ENCODE data around the gene TLE6. TPM values are rescaled to one million over a fixed set of nuclear protein-coding genes. Genes with fewer than 3 reads are reported as not detected.

Gene TLE6
- total RNA-seq, 5 donors from 2014 or later (not counting 1 experiment from before 2014, with no cell fraction given), result 0.36 to 0.61 (median 0.50) TPM; not detected in 2

DNA sequence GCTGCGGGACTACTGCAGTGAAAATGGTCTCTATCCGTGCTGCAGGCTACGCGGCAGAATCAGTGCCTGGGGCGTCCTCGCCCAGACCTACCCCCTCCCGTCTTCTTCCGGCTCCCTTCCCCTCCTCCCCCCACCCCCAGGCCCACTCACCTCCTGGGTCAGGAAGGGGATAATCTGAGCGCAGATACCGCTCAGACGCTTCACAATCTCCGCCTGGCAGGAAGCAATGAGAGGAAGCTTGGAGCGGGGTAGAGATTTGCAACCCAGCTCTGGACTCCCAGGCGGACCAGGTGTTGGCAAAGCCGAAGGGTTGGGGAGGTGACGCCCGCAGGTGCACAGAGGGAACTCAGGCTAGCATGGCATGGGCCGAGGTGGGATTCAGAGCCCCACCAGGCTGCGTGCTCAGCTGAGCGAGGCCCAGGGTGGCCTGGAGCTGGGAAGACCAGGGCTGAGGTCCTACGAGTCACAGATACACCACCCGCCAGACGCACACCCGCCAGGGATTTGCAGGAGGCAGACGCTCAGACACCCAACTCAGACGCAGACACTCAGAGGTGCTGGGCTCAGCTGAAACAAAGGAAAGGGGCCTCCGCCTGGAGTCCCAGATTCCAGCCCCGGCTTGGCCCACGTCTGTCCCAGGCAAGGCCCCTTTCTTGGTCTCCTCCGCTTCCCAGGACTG, 47.6 kb downstream of the TLE6 start:
- DNase-seq (peak in 4 of 35 experiments; percentile 14 to 29 (median 22)), ATAC-seq (replicated peaks in 1 of 4) (peak; percentile 41 to 55 (median 46))
- Mint-ChIP-seq H3K9me3 (no peaks in the 10 kb centered on the region), H3K27ac (peak overlapping the region in 1 of 2 donors; percentile 6), H3K36me3 (peaks cover 3% of the 10 kb centered on the region), H3K4me1 (peaks cover 29 to 32% (median 29%) of the 10 kb centered on the region in 3 donors), H3K4me3 (peak overlapping the region; percentile 34 to 69 (median 45)), H3K27me3 (peaks cover 0 to 8% of the 10 kb centered on the region in 2 donors)
- Histone ChIP-seq H3K27me3 (replicated peaks in 1 of 2; ENCODE audit: control insufficient read depth in 2 of 2, extremely low read depth in 1 of 2, insufficient read depth in 2 of 2, low read length in 1 of 2) (peaks cover 0 to 27% of the 10 kb centered on the region in 2 experiments), H3K36me3 (ENCODE audit: control insufficient read depth in 2 of 2, extremely low read depth in 1 of 2, insufficient read depth in 1 of 2, low read length in 1 of 2) (no peaks in the 10 kb centered on the region), H3K4me1 (ENCODE audit: control insufficient read depth in 1 of 2, extremely low read depth in 1 of 2, insufficient read depth in 2 of 2, low read length in 2 of 2) (peaks cover 15 to 38% of the 10 kb centered on the region in 2 experiments), H3K27ac (ENCODE audit: low read length) (no peak overlapping the region), H3K9me3 (no peaks in the 10 kb centered on the region), H3K4me3 (ENCODE audit: control insufficient read depth in 1 of 2, extremely low read depth in 1 of 2, low read length in 1 of 2) (peak overlapping the region in 1 of 2 donors; percentile 35)
- ChIA-PET POLR2A (no interaction called here), CTCF (interaction anchor here in 1 of 2 donors (0.6 kb wide), 1 partner anchor 44 kb away, joined by 7 read pairs; no protein-coding TSS in a partner anchor)
- WGBS (ENCODE audit: insufficient coverage), result 48% methylated on average over 23 of the region's 30 CpGs

DNA sequence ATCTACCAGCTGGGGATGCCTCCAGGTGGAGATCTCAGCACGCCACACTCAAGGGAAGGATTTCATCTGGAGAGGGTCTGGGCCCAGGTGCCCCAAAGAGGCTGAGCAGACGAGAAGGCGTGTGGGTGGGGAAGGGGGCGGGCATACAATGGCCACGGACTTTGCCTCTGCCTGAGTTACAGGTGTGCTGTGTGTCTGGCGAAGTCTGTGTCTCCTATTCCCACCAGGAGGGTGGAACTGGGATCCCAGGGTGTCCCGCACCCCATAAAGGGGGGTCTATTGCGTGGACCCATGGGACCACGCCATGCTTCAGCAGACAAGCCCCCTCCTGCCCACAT, 48.2 kb downstream of the TLE6 start:
- ATAC-seq (replicated peaks in 1 of 4) (no peak), DNase-seq (no peak)
- H3K4me1 ChIP-seq (ENCODE audit: control insufficient read depth in 1 of 2, extremely low read depth in 1 of 2, insufficient read depth in 2 of 2, low read length in 2 of 2), result peaks cover 15 to 40% of the 10 kb centered on the region in 2 experiments
- H3K9me3 ChIP-seq, result no peaks in the 10 kb centered on the region
- WGBS (ENCODE audit: insufficient coverage), result 100% methylated on average over 1 of the region's 9 CpGs
- POLR2A ChIA-PET, result no interaction called here
- Mint-ChIP-seq H3K27me3 (peaks cover 0 to 8% of the 10 kb centered on the region in 2 donors), H3K4me3 (peak overlapping the region in 2 of 3 donors; percentile 34 to 69), H3K36me3 (peaks cover 3% of the 10 kb centered on the region), H3K27ac (no peak overlapping the region), H3K4me1 (peaks cover 34 to 37% (median 34%) of the 10 kb centered on the region in 3 donors), H3K9me3 (no peaks in the 10 kb centered on the region)
- CTCF ChIA-PET, result interaction anchor here in 1 of 2 donors (0.6 kb wide), 1 partner anchor 45 kb away, joined by 7 read pairs; no protein-coding TSS in a partner anchor
- H3K27ac ChIP-seq (ENCODE audit: low read length), result no peak overlapping the region
- no peaks in the 10 kb centered on the region for H3K36me3 ChIP-seq (ENCODE audit: control insufficient read depth in 2 of 2, extremely low read depth in 1 of 2, insufficient read depth in 1 of 2, low read length in 1 of 2)
- H3K27me3 ChIP-seq (replicated peaks in 1 of 2; ENCODE audit: control insufficient read depth in 2 of 2, extremely low read depth in 1 of 2, insufficient read depth in 2 of 2, low read length in 1 of 2), result peaks cover 0 to 29% of the 10 kb centered on the region in 2 experiments
- H3K4me3 ChIP-seq (ENCODE audit: control insufficient read depth in 1 of 2, extremely low read depth in 1 of 2, low read length in 1 of 2), result no peak overlapping the region

DNA sequence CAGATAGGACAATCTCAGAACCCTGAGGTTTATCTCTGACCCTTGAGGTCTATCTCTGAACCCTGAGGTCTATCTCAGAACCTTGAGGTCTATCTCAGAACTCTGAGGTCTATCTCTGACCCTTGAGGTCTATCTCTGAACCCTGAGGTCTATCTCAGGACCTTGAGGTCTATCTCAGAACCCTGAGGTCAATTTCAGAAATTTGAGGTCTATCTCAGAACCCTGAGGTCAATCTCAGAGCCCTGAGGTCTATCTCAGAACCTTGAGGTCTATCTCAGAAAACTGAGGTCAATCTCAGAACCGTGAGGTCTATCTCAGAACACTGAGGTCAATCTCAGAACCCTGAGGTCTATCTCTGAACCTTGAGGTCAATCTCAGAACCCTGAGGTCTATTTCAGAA, 49.4 kb downstream of the TLE6 start:
- peaks cover 0 to 29% of the 10 kb centered on the region in 2 experiments for H3K27me3 ChIP-seq (replicated peaks in 1 of 2; ENCODE audit: control insufficient read depth in 2 of 2, extremely low read depth in 1 of 2, insufficient read depth in 2 of 2, low read length in 1 of 2)
- peaks cover 0 to 8% of the 10 kb centered on the region in 2 donors for H3K27me3 Mint-ChIP-seq
- H3K9me3 Mint-ChIP-seq, result no peaks in the 10 kb centered on the region
- no peak overlapping the region for H3K27ac ChIP-seq (ENCODE audit: low read length)
- DNase-seq, result no peak
- H3K4me1 Mint-ChIP-seq, result peaks cover 34 to 41% (median 35%) of the 10 kb centered on the region in 3 donors
- peaks cover 3% of the 10 kb centered on the region for H3K36me3 Mint-ChIP-seq
- no peak overlapping the region for H3K27ac Mint-ChIP-seq
- ATAC-seq (replicated peaks in 1 of 4), result no peak
- 90% methylated on average over 1 of the region's 1 CpG for WGBS (ENCODE audit: insufficient coverage)
- H3K36me3 ChIP-seq (ENCODE audit: control insufficient read depth in 2 of 2, extremely low read depth in 1 of 2, insufficient read depth in 1 of 2, low read length in 1 of 2), result no peaks in the 10 kb centered on the region
- H3K9me3 ChIP-seq, result no peaks in the 10 kb centered on the region
- no peak overlapping the region for H3K4me3 ChIP-seq (ENCODE audit: control insufficient read depth in 1 of 2, extremely low read depth in 1 of 2, low read length in 1 of 2)
- H3K4me1 ChIP-seq (ENCODE audit: control insufficient read depth in 1 of 2, extremely low read depth in 1 of 2, insufficient read depth in 2 of 2, low read length in 2 of 2), result peaks cover 15 to 40% of the 10 kb centered on the region in 2 experiments
- no peak overlapping the region for H3K4me3 Mint-ChIP-seq
- ChIA-PET CTCF (no interaction called here), POLR2A (no interaction called here)

DNA sequence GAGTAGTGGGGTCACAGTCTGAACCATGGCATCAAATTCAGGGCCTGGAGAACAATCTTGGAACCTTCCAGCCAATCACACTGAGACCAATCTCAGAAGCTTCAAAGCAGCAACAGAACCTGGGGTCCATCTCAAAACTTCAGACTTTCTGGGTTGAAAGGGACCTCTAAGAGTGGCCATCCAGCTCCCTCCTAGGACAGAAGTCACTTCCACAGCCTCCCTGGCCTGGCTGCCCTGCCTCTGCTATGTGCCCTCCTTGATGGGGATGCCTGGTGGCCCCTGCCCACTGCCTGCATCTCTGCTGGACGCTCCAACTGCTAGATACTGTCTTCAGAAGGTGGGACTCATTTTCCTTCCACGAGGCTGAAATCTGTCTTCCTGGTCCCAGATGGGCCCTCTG, 49.9 kb downstream of the TLE6 start:
- no peaks in the 10 kb centered on the region for H3K36me3 ChIP-seq (ENCODE audit: control insufficient read depth in 2 of 2, extremely low read depth in 1 of 2, insufficient read depth in 1 of 2, low read length in 1 of 2)
- Mint-ChIP-seq H3K27me3 (peaks cover 0 to 8% of the 10 kb centered on the region in 2 donors), H3K36me3 (peaks cover 3% of the 10 kb centered on the region), H3K27ac (peak overlapping the region in 1 of 2 donors; percentile 5), H3K9me3 (no peaks in the 10 kb centered on the region), H3K4me1 (peaks cover 34 to 41% (median 35%) of the 10 kb centered on the region in 3 donors), H3K4me3 (peak overlapping the region; percentile 46 to 74 (median 59))
- H3K9me3 ChIP-seq, result no peaks in the 10 kb centered on the region
- no peak for ATAC-seq (replicated peaks in 1 of 4)
- ChIA-PET CTCF (interaction anchor here (0.6 to 1.0 kb wide), 2 partner anchors 76 to 415 kb away, joined by 7 to 10 read pairs; no protein-coding TSS in a partner anchor), POLR2A (no interaction called here)
- WGBS (ENCODE audit: insufficient coverage), result 78% methylated on average over 1 of the region's 2 CpGs
- no peak overlapping the region for H3K4me3 ChIP-seq (ENCODE audit: control insufficient read depth in 1 of 2, extremely low read depth in 1 of 2, low read length in 1 of 2)
- peaks cover 15 to 40% of the 10 kb centered on the region in 2 experiments for H3K4me1 ChIP-seq (ENCODE audit: control insufficient read depth in 1 of 2, extremely low read depth in 1 of 2, insufficient read depth in 2 of 2, low read length in 2 of 2)
- peaks cover 0 to 29% of the 10 kb centered on the region in 2 experiments for H3K27me3 ChIP-seq (replicated peaks in 1 of 2; ENCODE audit: control insufficient read depth in 2 of 2, extremely low read depth in 1 of 2, insufficient read depth in 2 of 2, low read length in 1 of 2)
- no peak overlapping the region for H3K27ac ChIP-seq (ENCODE audit: low read length)
- DNase-seq, result no peak

DNA sequence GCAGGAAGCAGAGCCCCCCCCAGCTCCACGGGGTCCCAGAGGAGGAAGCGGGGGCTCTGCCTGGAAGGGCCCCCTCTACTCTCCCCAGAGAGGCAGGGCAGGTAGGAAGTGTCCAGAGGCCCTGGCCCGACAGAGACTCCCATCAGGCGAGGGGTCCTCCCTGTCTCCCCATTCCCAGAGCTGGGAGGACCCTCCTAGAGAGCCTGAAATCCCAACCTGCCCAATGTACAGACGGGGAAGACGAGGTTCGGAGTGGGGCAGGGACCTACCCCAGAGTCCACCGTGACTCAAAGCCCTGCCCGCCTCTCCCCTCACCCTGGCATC, 50.6 kb downstream of the TLE6 start:
- DNase-seq (no peak), ATAC-seq (replicated peaks in 1 of 4) (no peak)
- Histone ChIP-seq H3K27ac (ENCODE audit: low read length) (no peak overlapping the region), H3K27me3 (replicated peaks in 1 of 2; ENCODE audit: control insufficient read depth in 2 of 2, extremely low read depth in 1 of 2, insufficient read depth in 2 of 2, low read length in 1 of 2) (peaks cover 0 to 29% of the 10 kb centered on the region in 2 experiments), H3K9me3 (no peaks in the 10 kb centered on the region), H3K36me3 (ENCODE audit: control insufficient read depth in 2 of 2, extremely low read depth in 1 of 2, insufficient read depth in 1 of 2, low read length in 1 of 2) (no peaks in the 10 kb centered on the region), H3K4me3 (ENCODE audit: control insufficient read depth in 1 of 2, extremely low read depth in 1 of 2, low read length in 1 of 2) (peak overlapping the region; percentile 32 to 64), H3K4me1 (ENCODE audit: control insufficient read depth in 1 of 2, extremely low read depth in 1 of 2, insufficient read depth in 2 of 2, low read length in 2 of 2) (peaks cover 15 to 40% of the 10 kb centered on the region in 2 experiments)
- CTCF ChIA-PET, result interaction anchor here in 1 of 2 donors (1.0 kb wide), 1 partner anchor 77 kb away, joined by 7 read pairs; no protein-coding TSS in a partner anchor
- POLR2A ChIA-PET, result no interaction called here
- H3K27ac Mint-ChIP-seq, result peak overlapping the region in 1 of 2 donors; percentile 44
- H3K36me3 Mint-ChIP-seq, result peaks cover 3% of the 10 kb centered on the region
- WGBS (ENCODE audit: insufficient coverage), result 77% methylated on average over 2 of the region's 9 CpGs
- peak overlapping the region; percentile 74 to 75 (median 74) for H3K4me3 Mint-ChIP-seq
- H3K27me3 Mint-ChIP-seq, result peaks cover 0 to 8% of the 10 kb centered on the region in 2 donors
- no peaks in the 10 kb centered on the region for H3K9me3 Mint-ChIP-seq
- peaks cover 34 to 38% (median 35%) of the 10 kb centered on the region in 3 donors for H3K4me1 Mint-ChIP-seq

DNA sequence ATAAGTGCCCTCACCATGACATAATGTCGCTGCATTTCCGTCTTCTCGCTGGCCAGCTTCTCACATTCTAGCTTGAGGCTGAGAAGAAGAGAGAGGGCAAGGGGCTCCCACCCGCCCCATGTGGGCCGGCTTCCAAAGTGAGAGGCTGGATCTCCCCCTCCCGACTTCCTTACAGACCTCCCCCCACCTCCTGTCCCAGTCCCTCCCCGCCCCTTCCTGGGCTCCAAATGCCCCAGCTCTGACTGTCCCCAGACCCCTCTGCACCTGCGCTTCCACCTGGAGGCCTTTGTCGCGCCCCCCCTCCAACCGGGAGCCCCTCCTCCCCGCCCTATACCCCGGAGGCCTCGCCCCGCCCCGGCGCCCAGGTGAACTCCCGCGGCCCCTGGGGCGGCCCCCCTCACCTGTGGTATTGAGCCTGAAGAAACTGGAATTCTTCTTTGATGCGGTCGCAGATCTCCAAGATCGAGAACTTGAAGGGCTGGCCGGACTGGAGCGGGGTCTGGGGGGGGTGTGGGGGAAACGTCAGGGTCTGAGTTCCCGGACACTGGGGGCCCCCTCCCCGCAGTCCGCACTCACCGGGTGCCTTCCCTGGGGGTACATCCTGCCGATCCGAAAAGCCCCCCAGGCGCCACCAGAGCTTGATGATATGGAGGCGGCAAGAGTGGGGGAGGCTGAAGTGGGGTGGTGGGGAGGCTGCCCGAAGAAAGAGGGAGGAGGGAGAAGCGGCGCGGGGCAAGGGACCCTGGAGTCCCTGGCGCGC, 51.1 kb downstream of the TLE6 start:
- Mint-ChIP-seq H3K4me3 (peak overlapping the region; percentile 74 to 75 (median 74)), H3K27ac (peak overlapping the region; percentile 39 to 44), H3K4me1 (peaks cover 34 to 35% (median 34%) of the 10 kb centered on the region in 3 donors), H3K36me3 (no peaks in the 10 kb centered on the region), H3K9me3 (no peaks in the 10 kb centered on the region), H3K27me3 (peaks cover 0 to 8% of the 10 kb centered on the region in 2 donors)
- 2% methylated on average over 18 of the region's 40 CpGs for WGBS (ENCODE audit: insufficient coverage)
- no peaks in the 10 kb centered on the region for H3K36me3 ChIP-seq (ENCODE audit: control insufficient read depth in 2 of 2, extremely low read depth in 1 of 2, insufficient read depth in 1 of 2, low read length in 1 of 2)
- POLR2A ChIA-PET, result no interaction called here
- peaks cover 0 to 29% of the 10 kb centered on the region in 2 experiments for H3K27me3 ChIP-seq (replicated peaks in 1 of 2; ENCODE audit: control insufficient read depth in 2 of 2, extremely low read depth in 1 of 2, insufficient read depth in 2 of 2, low read length in 1 of 2)
- DNase-seq, result peak in 3 of 35 experiments; percentile 12 to 34 (median 23)
- peaks cover 15 to 40% of the 10 kb centered on the region in 2 experiments for H3K4me1 ChIP-seq (ENCODE audit: control insufficient read depth in 1 of 2, extremely low read depth in 1 of 2, insufficient read depth in 2 of 2, low read length in 2 of 2)
- peak in 3 of 4 experiments; percentile 25 to 37 (median 36) for ATAC-seq (replicated peaks in 1 of 4)
- no peak overlapping the region for H3K27ac ChIP-seq (ENCODE audit: low read length)
- CTCF ChIA-PET, result interaction anchor here in 1 of 2 donors (1.0 kb wide), 1 partner anchor 78 kb away, joined by 7 read pairs; no protein-coding TSS in a partner anchor
- H3K4me3 ChIP-seq (ENCODE audit: control insufficient read depth in 1 of 2, extremely low read depth in 1 of 2, low read length in 1 of 2), result peak overlapping the region; percentile 64
- H3K9me3 ChIP-seq, result no peaks in the 10 kb centered on the region
